ENCODE measurements around the gene CACNA1I. TPM values are rescaled to one million over a fixed set of nuclear protein-coding genes. Genes with fewer than 3 reads are reported as not detected.

The CACNA1I gene
- total and polyA plus RNA-seq, 9 donors = 0.02 to 0.23 (median 0.09) TPM; not detected in 1

DNA sequence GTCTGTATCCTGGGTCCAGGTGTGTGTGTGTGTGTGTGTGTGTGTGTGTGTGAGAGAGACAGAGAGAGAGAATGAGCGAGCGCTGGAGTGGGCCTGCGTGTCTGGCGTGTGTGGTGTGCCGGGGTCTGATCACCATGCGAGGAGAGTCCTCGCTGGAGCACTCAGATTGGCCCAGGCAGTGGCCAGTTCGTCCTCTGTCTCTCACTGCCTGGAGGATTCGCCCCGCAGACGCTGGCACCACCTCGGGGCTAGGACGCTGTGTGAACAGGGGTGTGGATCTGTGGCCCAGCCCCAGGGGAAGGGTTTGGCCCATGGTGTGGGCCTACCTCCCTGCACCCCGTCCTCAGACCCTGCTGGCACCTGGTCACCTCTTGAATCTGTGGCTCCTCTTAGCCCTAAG lies 11.6 kb upstream of the CACNA1I start:
- intact Hi-C loops (cut with DNase I) = no loop called here
- no peaks in the 10 kb centered on the region for H3K9me3 ChIP-seq
- no peaks in the 10 kb centered on the region for H3K4me1 ChIP-seq (ENCODE audit: insufficient read depth)
- TF ChIP-seq, protein P1, sequence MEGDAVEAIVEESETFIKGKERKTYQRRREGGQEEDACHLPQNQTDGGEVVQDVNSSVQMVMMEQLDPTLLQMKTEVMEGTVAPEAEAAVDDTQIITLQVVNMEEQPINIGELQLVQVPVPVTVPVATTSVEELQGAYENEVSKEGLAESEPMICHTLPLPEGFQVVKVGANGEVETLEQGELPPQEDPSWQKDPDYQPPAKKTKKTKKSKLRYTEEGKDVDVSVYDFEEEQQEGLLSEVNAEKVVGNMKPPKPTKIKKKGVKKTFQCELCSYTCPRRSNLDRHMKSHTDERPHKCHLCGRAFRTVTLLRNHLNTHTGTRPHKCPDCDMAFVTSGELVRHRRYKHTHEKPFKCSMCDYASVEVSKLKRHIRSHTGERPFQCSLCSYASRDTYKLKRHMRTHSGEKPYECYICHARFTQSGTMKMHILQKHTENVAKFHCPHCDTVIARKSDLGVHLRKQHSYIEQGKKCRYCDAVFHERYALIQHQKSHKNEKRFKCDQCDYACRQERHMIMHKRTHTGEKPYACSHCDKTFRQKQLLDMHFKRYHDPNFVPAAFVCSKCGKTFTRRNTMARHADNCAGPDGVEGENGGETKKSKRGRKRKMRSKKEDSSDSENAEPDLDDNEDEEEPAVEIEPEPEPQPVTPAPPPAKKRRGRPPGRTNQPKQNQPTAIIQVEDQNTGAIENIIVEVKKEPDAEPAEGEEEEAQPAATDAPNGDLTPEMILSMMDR (IDR thresholded peaks at IDR 0.05) = no peak
- no peak overlapping the region for H3K4me3 ChIP-seq
- no peaks in the 10 kb centered on the region for H3K27me3 ChIP-seq
- H3K36me3 ChIP-seq = no peaks in the 10 kb centered on the region
- 88 to 92% (median 91%) methylated on average over 14 of the region's 14 CpGs for WGBS, 3 donors
- DNase-seq = no peak
- no peak overlapping the region for H3K27ac ChIP-seq

DNA sequence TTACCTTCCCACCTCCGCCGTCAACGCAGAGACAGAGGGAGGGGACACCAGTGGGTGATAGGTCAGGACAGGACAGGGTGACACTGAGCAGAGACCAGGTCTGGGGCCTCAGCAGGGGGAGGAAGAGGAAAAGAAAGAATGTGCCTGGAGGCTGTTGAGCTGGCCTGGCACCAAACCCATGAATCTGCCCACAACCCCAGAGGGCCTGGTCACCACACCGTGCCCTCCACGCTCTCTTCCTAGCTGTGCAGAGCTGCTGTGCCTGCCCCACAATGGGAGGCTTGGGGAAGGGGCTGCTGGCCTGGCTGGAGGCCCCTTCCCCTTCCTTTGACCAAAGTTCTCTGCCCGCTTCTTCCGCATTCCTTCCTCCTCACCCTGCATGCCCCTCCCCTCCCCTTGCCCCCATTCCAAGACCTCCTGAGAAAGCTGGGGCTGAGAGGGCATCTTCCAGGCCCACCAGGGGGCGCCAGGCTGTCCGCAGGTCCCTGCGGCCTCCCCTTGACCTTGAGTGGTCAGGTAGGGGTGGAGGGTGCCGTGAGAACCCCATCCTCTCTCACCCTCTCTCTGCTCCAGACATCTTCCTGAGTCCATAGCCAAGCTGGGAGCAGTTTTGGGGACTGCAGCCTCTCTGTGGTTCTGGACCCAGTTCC lies 11.0 kb upstream of the CACNA1I start:
- Histone ChIP-seq H3K4me1 (ENCODE audit: insufficient read depth) (no peaks in the 10 kb centered on the region), H3K36me3 (no peaks in the 10 kb centered on the region), H3K4me3 (no peak overlapping the region), H3K27ac (no peak overlapping the region), H3K27me3 (no peaks in the 10 kb centered on the region), H3K9me3 (no peaks in the 10 kb centered on the region)
- TF ChIP-seq, protein P1 (IDR thresholded peaks at IDR 0.05) = no peak
- no peak for TF ChIP-seq EP300 (IDR thresholded peaks at IDR 0.05)
- TF ChIP-seq POLR2A (IDR thresholded peaks at IDR 0.05) = no peak
- intact Hi-C loops (cut with DNase I) = no loop called here
- 61 to 64% (median 63%) methylated on average over 11 of the region's 11 CpGs for WGBS, 3 donors
- no peak for DNase-seq

DNA sequence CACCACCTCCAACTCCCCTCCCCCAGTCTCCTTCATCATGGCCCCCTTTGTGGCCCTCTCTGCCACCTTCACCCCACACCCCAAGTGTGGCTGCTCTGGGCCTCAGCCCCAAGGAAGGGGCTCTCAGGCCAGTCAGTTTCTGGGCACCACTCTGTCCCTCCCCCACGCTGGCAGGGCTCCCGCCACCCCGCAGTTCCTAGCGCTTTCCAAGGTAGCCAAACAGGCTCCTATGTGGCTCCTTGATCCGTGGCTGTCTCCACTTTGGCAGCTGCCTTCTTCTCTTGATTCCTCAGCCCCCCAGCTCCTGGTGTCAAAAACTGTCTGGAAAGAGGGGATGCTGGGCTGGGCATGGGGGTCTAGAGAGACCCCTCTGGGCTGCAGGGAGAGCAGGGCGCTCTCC lies 10.4 kb upstream of the CACNA1I start:
- no peak for DNase-seq
- Histone ChIP-seq H3K9me3 (no peaks in the 10 kb centered on the region), H3K27me3 (no peaks in the 10 kb centered on the region), H3K4me3 (no peak overlapping the region), H3K36me3 (no peaks in the 10 kb centered on the region), H3K4me1 (ENCODE audit: insufficient read depth) (no peaks in the 10 kb centered on the region), H3K27ac (no peak overlapping the region)
- intact Hi-C loops (cut with DNase I) = no loop called here
- 41 to 52% (median 42%) methylated on average over 6 of the region's 6 CpGs for WGBS, 3 donors
- TF ChIP-seq, protein P1 (IDR thresholded peaks at IDR 0.05) = no peak
- TF ChIP-seq EP300 (IDR thresholded peaks at IDR 0.05) (no peak), POLR2A (IDR thresholded peaks at IDR 0.05) (no peak)

DNA sequence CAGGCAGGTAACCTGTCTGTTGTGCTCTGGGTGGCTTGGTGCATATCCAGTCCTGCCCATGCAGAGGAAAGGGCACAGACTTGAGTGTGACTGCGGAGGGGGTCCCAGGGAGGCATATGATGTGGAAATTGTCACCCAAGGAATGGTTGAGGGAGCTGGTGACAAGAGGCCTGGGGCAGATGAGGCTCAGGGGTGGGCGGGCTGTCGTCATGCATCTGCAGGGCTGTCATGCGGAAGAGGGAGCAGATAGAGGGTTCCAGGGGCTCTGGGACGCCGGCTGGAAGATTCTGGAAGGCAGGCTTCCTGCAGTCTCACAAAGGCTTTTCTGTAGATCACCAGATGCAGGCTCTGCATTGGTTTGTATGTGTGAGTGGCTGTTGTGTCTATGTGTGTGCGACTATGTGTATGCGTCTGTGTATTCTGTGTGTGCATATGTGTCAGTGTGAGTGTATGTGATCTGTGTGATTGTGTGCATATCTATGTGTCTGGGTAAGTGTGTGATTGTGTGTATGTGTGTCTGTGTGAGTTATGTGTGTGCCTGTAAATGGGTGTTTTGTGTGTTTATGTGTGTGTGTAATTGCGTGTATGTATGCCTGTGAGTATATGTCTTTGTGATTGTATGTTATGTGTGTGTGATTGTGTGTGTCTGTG lies 7.6 kb upstream of the CACNA1I start:
- intact Hi-C loops (cut with DNase I) = no loop called here
- no peak for TF ChIP-seq EP300 (IDR thresholded peaks at IDR 0.05)
- no peak for TF ChIP-seq POLR2A (IDR thresholded peaks at IDR 0.05)
- DNase-seq = no peak
- Histone ChIP-seq H3K4me3 (no peak overlapping the region), H3K4me1 (ENCODE audit: insufficient read depth) (no peaks in the 10 kb centered on the region), H3K27me3 (no peaks in the 10 kb centered on the region), H3K9me3 (no peaks in the 10 kb centered on the region), H3K36me3 (no peaks in the 10 kb centered on the region), H3K27ac (no peak overlapping the region)
- WGBS, 3 donors = 75 to 79% (median 78%) methylated on average over 9 of the region's 9 CpGs
